Spinal cord (tissue), 10 donors: ENCODE results near the gene CDC40. TPM values are rescaled to one million over a fixed set of nuclear protein-coding genes. Genes with fewer than 3 reads are reported as not detected.

Experiments used
- DNase-seq, 6 donors: peaks; one replicate each; pipeline versions ENCODE4 v3.0.0 to v3.0.0-alpha.2; 2013 to 2015; ENCODE audit warnings: low spot score in 6 of 6, low read depth in 4 of 6
- H3K27ac ChIP-seq: one replicate; pipeline ENCODE4 v1.5.1; 2013; ENCODE audit warnings: low read depth, low read length, control low read depth
- H3K27me3 ChIP-seq: one replicate; pipeline ENCODE4 v1.6.1; 2013; ENCODE audit warnings: low read length; ENCODE audit not compliant: control insufficient read depth, insufficient read depth
- H3K36me3 ChIP-seq: one replicate; pipeline ENCODE4 v1.6.1; 2013; ENCODE audit warnings: low read length; ENCODE audit not compliant: control insufficient read depth, insufficient read depth
- H3K4me1 ChIP-seq: one replicate; pipeline ENCODE4 v1.6.1; 2013; ENCODE audit warnings: low read length; ENCODE audit not compliant: control insufficient read depth, insufficient read depth
- H3K4me3 ChIP-seq: one replicate; pipeline ENCODE4 v1.5.1; 2013; ENCODE audit warnings: low read depth, low read length, control low read depth
- H3K9me3 ChIP-seq: one replicate; pipeline ENCODE4 v1.6.1; 2013; ENCODE audit warnings: low read length; ENCODE audit not compliant: control insufficient read depth, insufficient read depth
- WGBS: methylation state at CpG from one replicate; pipeline ENCODE4 v1.1.5; 2013; ENCODE audit warnings: missing lambda C conversion rate; ENCODE audit not compliant: insufficient coverage; 5-methylcytosine and 5-hydroxymethylcytosine counted together
- polyA plus RNA-seq, 2 donors: library from polyadenylated mRNA; unstranded; fragments of 120-200 nt; gene quantifications; one replicate each; pipeline ENCODE4 v1.2.1, GENCODE V29; 2013; ENCODE audit not compliant: insufficient read length in 2 of 2
- total RNA-seq, 2 donors: library from RNA; depleted of rRNA in 1 of 2; stranded (reverse); fragments of 120-200 nt in 1 of 2; fragments of >200 nt in 1 of 2; gene quantifications; one replicate each; pipeline versions ENCODE4 v1.2.3 to v1.2.4, GENCODE V29; 2013 to 2014
- donor health status: healthy.

The CDC40 gene
- total and polyA plus RNA-seq, 4 donors, result 20.2 to 26.9 (median 24.6) TPM

DNA sequence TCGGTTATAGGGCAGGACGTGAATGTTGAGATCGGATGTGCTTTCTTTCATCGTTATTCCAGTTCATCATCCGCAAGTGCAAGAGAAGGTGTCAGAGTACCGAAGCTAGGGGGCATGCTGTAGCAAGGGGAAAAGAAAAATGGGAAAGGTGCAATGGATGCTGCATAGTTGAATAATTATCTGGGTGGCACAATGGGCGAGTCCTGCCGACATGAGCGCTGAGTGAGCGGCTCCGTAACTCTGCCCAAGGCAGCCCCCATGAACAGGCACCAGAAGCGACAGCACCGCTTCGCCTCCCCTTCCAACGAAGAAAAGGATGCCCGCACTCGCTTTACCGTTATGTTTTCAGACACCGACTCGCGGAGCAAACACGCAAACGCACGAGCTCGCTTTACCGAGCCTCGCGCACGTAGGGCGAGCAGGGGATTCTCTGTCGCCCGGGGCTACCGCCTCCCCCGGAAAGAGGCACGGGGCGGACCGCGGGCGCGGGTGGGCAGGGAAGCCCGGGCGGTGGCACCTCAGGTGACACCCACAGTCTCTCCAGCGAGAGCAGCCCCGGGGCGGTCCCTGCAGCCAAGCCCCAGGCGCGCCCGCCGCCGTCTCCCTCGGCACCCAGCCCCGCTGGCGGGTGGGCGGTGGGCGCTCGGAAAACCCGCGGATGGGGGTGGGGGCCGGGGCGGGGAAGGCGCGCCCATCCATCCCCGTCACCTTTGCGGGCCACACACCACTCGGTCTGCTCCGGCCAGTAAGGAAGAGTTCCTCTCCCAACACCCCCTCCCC, 1.4 kb upstream of the CDC40 start:
- DNase-seq, result peak; percentile 51 to 94 (median 67)
- Histone ChIP-seq H3K36me3 (no peaks in the 10 kb centered on the region), H3K4me3 (peak overlapping the region; percentile 96), H3K9me3 (no peaks in the 10 kb centered on the region), H3K27me3 (no peaks in the 10 kb centered on the region), H3K4me1 (no peaks in the 10 kb centered on the region), H3K27ac (peak overlapping the region; percentile 96)
- WGBS, result under 1% methylated on average over 61 of the region's 66 CpGs

DNA sequence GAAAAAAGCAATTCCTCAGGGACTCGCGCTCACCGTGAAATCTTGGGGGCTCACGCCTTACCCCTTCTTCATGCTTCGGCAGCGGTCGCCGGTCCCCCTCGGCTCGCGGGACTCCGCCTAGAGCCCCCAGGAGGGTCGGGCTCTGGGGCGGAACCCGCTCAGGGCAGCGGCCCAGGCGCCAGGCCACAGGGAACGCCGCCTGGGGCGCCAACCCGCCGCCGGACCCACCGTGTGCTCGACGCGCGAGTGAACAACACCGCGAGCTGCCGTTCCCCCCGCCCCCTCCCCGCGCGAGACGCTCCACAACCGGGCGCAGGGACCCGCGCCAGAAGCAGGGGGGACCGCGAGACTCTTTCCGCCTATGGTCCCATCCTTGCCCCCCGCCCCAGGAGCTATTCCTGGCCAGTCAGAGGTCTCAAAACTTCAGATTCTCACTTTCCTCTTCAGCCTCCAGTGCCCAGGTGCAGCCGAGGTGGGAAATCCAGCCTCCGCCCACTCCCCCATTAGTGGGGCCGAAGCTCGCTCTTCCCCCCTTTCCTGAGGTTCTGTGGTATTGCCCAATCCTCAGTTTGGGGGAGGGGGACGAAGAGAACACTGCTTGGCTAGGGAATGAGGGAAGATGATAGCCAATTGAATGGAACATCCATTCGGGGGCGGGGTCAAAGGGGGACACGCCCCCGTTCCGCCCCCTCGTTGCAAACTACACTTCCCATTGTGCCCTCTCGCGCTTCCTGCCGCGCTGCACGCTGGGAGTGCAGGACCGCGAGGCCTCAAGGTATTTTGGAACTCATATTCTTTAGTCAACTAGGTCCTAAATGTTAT, 610 bp upstream of the CDC40 start, which contains the start of gene WASF1:
WASF1 (minus strand) TSS at position 265 of the 822 bp plus-strand sequence. CDS start 52,069 bp downstream, outside the sequence.
- Histone ChIP-seq H3K36me3 (no peaks in the 10 kb centered on the region), H3K4me1 (no peaks in the 10 kb centered on the region), H3K9me3 (no peaks in the 10 kb centered on the region), H3K27me3 (no peaks in the 10 kb centered on the region), H3K4me3 (peak within 1 kb of the TSS; percentile 96), H3K27ac (peak within 1 kb of the TSS; percentile 96)
- WGBS, result under 1% methylated on average over 54 of the region's 62 CpGs
- peak; percentile 98 to 100 (median 99) for DNase-seq

DNA sequence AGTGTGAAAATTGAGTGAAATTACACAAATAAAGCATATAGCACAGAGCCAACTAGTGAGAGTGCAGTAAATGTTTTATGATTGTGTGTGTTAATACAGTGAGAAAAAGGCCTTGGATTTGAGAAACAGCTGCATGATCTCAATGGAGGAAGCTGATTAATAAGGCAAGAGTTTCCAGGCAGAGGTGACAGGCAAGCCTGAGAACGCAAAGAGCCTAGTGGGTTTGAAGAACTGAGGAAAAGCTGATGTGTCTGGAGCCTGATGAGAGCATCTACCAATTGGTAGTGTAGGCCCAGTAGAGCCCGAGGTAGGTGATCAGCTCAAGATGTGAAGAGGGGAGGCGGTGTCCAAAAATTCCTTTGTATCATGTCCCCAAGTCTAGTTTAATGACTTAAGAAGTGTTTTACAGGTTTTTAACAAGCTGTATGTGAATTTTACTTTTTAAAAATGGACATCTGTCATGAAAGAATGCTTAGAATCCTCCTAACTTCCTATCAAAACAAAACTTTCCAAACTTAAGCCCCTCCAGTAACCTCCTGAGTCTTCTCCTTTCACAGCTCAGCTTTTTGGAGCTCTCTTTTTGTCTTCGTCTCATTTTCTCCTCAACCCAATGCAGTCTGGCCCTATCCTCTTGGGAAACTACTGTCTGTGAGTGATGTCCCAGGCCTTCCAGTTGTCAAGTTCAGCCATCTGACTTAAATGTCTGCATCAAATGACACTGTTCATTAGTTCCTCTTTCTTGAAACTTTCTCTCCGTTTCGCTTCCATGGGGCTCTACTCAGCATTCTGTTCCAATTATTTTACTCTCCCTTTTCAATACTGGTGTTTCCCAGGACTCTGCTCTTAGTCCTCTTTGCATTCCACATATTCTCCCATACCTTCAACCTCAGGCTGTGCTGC, 1.2 kb downstream of the CDC40 start:
- WGBS, result 68% methylated on average over 4 of the region's 6 CpGs
- DNase-seq, result no peak
- no peak overlapping the region for H3K27ac ChIP-seq
- no peaks in the 10 kb centered on the region for H3K4me1 ChIP-seq
- H3K9me3 ChIP-seq, result no peaks in the 10 kb centered on the region
- H3K36me3 ChIP-seq, result no peaks in the 10 kb centered on the region
- peak overlapping the region; percentile 96 for H3K4me3 ChIP-seq
- no peaks in the 10 kb centered on the region for H3K27me3 ChIP-seq

DNA sequence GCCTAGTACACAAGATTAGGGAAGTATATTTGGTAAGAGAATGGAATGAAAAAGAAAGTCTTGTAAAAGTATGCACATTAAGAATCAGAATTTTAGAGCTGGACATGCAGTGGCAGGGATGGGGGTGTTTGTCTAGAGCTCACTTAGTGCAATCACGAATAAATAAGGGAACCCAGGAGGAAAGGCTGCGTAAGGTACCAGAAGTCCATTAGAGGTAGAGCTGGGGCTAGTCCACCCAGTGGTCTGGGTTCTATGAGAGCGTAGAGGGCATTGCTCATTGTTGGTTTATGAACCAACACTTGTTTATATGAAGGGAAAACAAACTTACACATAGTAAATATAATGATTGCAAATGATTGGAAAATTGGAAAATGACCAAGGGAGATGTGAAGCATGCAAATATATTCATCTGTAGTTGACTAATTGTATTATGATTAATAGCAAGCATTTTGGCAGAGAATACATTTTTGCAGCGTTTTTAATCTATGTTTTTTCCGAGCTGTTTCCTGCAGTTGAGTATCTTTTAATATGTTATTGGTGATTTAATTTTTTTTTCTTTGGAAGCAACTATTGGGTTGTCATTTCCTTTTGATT, 3.2 kb downstream of the CDC40 start:
- Histone ChIP-seq H3K36me3 (no peaks in the 10 kb centered on the region), H3K27me3 (no peaks in the 10 kb centered on the region), H3K4me1 (no peaks in the 10 kb centered on the region), H3K4me3 (no peak overlapping the region), H3K9me3 (no peaks in the 10 kb centered on the region), H3K27ac (no peak overlapping the region)
- no peak for DNase-seq
- WGBS, result 88% methylated on average over 1 of the region's 5 CpGs

DNA sequence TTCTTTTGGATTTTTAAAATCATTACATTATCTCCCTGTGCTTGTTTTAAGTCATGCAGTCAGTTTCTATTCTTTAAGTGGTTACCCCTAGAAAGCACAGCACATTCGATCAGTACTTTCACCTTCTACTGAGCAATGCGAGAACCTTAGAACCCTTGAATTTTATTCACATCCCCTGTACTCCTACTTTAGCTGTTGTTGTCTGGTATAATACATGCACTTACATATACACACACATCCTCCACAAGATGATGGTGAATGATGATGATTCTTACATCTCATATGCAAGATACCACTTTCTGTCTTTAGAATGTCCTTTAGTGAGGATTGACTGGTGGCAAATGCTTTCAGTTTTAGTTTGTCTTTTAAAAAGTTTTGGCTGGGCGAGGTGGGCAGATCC, 5.7 kb downstream of the CDC40 start:
- no CpG with 5 or more reads among the region's 3 CpGs for WGBS
- Histone ChIP-seq H3K27me3 (no peaks in the 10 kb centered on the region), H3K9me3 (no peaks in the 10 kb centered on the region), H3K4me1 (no peaks in the 10 kb centered on the region), H3K36me3 (no peaks in the 10 kb centered on the region), H3K4me3 (no peak overlapping the region), H3K27ac (no peak overlapping the region)
- DNase-seq, result no peak

DNA sequence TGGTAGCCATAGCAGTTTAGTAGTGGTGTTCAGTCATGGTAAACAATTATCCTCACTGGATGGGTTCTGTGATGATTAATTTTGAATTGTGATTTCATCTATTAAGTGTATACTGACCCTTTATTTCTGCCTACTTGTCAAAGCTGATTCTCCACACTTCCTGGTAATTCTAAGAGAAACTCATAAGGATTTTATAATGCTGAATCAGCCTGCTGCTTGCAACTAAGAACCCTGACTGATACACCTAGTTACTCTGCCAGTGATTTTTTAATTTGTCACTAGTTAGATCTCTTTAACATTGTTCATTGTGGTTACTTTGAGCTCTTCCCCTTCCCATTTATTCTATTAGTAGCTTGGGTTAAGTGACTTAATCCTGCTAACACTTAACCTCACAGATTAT, 8.6 kb downstream of the CDC40 start:
- no peaks in the 10 kb centered on the region for H3K9me3 ChIP-seq
- no peaks in the 10 kb centered on the region for H3K36me3 ChIP-seq
- DNase-seq, result no peak
- no peak overlapping the region for H3K4me3 ChIP-seq
- no peaks in the 10 kb centered on the region for H3K27me3 ChIP-seq
- no peak overlapping the region for H3K27ac ChIP-seq
- no peaks in the 10 kb centered on the region for H3K4me1 ChIP-seq

DNA sequence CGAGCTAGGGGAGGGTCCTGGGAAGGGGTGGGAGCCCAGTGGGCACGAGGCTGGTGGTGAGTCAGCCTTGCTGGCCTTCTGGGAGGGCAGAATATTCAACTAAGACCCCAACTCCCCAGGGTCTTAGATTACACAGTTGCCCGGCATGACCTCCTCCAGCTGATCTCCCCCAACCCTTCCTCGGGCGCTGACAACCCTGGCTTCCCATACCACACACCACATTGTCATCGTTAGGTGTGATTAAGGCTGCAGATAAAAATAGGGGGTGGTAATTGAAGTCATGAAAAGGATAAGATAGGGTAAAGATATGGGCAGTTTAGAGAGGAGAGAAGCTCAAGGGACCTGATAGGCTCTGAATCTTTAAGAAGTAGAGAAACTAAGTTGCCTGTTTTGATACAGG, 10.5 kb downstream of the CDC40 start:
- no peak for DNase-seq
- H3K27me3 ChIP-seq, result no peaks in the 10 kb centered on the region
- H3K9me3 ChIP-seq, result no peaks in the 10 kb centered on the region
- WGBS, result 100% methylated on average over 1 of the region's 6 CpGs
- no peaks in the 10 kb centered on the region for H3K4me1 ChIP-seq
- H3K36me3 ChIP-seq, result no peaks in the 10 kb centered on the region
- no peak overlapping the region for H3K27ac ChIP-seq
- no peak overlapping the region for H3K4me3 ChIP-seq

DNA sequence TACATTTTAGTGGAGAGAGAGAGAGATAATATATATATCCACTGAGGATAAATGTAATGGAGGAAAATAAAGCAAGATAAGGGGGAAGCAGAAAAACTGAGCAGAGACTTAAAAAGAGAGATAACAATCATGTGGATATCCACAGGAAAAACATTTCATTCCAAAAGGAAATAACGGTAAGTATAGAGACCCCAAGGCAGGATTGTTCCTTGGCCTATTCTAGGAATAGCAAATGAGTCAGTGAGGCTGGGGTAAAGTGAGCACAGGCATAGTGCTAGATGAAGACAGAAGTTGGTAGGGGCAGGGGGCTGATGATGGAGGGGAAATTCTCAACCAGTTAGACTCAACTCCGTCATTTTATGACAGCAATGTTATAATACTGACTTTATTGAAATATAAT, 11.2 kb downstream of the CDC40 start:
- no peak for DNase-seq
- WGBS, result 83% methylated on average over 1 of the region's 2 CpGs
- no peaks in the 10 kb centered on the region for H3K9me3 ChIP-seq
- no peaks in the 10 kb centered on the region for H3K27me3 ChIP-seq
- H3K4me1 ChIP-seq, result no peaks in the 10 kb centered on the region
- no peak overlapping the region for H3K4me3 ChIP-seq
- H3K36me3 ChIP-seq, result no peaks in the 10 kb centered on the region
- no peak overlapping the region for H3K27ac ChIP-seq

DNA sequence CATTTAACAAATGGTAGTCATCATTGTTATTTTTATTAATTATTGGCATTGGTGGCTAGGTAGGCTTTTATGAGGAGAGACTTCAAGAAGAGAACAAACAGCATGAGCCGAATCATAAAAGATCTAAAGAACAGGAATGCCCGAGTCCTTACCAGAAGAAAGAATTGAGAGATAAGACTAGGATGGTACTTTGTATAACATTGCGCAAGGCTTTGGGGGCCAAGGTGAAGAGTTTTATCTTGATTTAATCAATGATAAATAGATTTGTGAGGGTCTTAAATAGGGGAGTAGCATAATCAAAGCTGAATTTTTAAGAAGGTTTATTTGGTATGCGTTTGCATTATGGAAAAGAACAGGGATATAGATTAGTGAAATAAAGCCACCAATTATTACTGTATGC, 15.4 kb downstream of the CDC40 start:
- Histone ChIP-seq H3K36me3 (no peaks in the 10 kb centered on the region), H3K4me1 (no peaks in the 10 kb centered on the region), H3K27me3 (no peaks in the 10 kb centered on the region), H3K27ac (no peak overlapping the region), H3K9me3 (no peaks in the 10 kb centered on the region), H3K4me3 (no peak overlapping the region)
- no peak for DNase-seq
- 83% methylated on average over 3 of the region's 4 CpGs for whole genome bisulfite sequencing
